GM12878 (cell line): ENCODE measurements around the gene PHKG2. TPM values are rescaled to one million over a fixed set of nuclear protein-coding genes. Genes with fewer than 3 reads are reported as not detected.

Source experiments
- CHD1 ChIP-seq: IDR thresholded peaks from 2 replicates; pipeline ENCODE4 v1.6.1; 2012; ENCODE audit warnings: low read depth, low read length, improper control_type of control experiment
- EED ChIP-seq: sonication (generic); IDR thresholded peaks from 2 replicates; pipeline ENCODE4 v1.6.1; 2016; ENCODE audit warnings: antibody characterized with exemption, low read depth
- HDAC6 ChIP-seq: fragments of 200-600 bp; sonication (generic); IDR thresholded peaks from one replicate; pipeline ENCODE4 v1.8.0; 2017; ENCODE audit warnings: antibody characterized with exemption; ENCODE audit not compliant: unreplicated experiment
- JUNB ChIP-seq: IDR thresholded peaks from 2 replicates; pipeline ENCODE4 v1.6.1; 2016; ENCODE audit warnings: antibody characterized with exemption, mild to moderate bottlenecking
- JUND ChIP-seq: IDR thresholded peaks from 2 replicates; pipeline ENCODE4 v1.6.1; 2012; ENCODE audit warnings: low read depth, mild to moderate bottlenecking, low read length, improper control_type of control experiment, moderate library complexity
- MTA2 ChIP-seq: fragments of 450-650 bp; IDR thresholded peaks from 2 replicates; pipeline ENCODE4 v1.6.1; 2016; ENCODE audit warnings: low read depth, mild to moderate bottlenecking, moderate library complexity
- MYC ChIP-seq: IDR thresholded peaks from 2 replicates; pipeline ENCODE4 v1.6.1; 2011; ENCODE audit warnings: mild to moderate bottlenecking, low read length, moderate library complexity, inconsistent platforms; ENCODE audit not compliant: insufficient read depth, insufficient replicate concordance, insufficient read length, severe bottlenecking
- NFIC ChIP-seq: IDR thresholded peaks from 2 replicates; pipeline ENCODE4 v1.6.1; 2012; ENCODE audit warnings: low read depth, mild to moderate bottlenecking, inconsistent platforms, low read length, moderate library complexity
- NFYA ChIP-seq: IDR thresholded peaks from 2 replicates; pipeline ENCODE4 v1.6.1; 2011; ENCODE audit warnings: low read depth, mild to moderate bottlenecking, low read length, improper control_type of control experiment, borderline replicate concordance
- NR2C1 ChIP-seq: fragments of 450-650 bp; IDR thresholded peaks from 2 replicates; pipeline ENCODE4 v1.6.1; 2017; ENCODE audit warnings: antibody characterized with exemption, mild to moderate bottlenecking, moderate library complexity
- PRDM15 ChIP-seq: fragments of 450-650 bp; formaldehyde crosslinking; IDR thresholded peaks from 2 replicates; pipeline ENCODE4 v1.4.0; 2020; ENCODE audit warnings: mild to moderate bottlenecking, moderate library complexity
- RELA ChIP-seq: fragments of 450-650 bp; IDR thresholded peaks from 2 replicates; pipeline ENCODE4 v1.8.0; 2014; ENCODE audit warnings: borderline replicate concordance; ENCODE audit not compliant: partially characterized antibody
- RFX5 ChIP-seq: IDR thresholded peaks from 2 replicates; pipeline ENCODE4 v1.6.1; 2011; ENCODE audit warnings: low read depth, low read length, improper control_type of control experiment
- SRF ChIP-seq, 2 experiments: IDR thresholded peaks; 2 replicates each; pipeline ENCODE4 v1.6.1; 2011; ENCODE audit warnings: low read depth in 2 of 2, low read length in 2 of 2, mild to moderate bottlenecking in 1 of 2, moderate library complexity in 1 of 2
- ZNF592 ChIP-seq: fragments of 450-650 bp; IDR thresholded peaks from 2 replicates; pipeline ENCODE4 v1.6.1; 2017; ENCODE audit warnings: mild to moderate bottlenecking, moderate library complexity
- polyA plus RNA-seq, 11 experiments: library from polyadenylated mRNA; depleted of rRNA in 4 of 11; unstranded in 6 of 11; stranded (reverse) in 5 of 11; fragments of >200 nt; fragmentation: Nextera tagmentation in 4 of 11; fragmentation: Illumina TruSeq in 1 of 11; extraction: Ambion mirVana in 4 of 11; extraction: Trizol in 1 of 11; gene quantifications; 1 replicate in 1 of 11; 2 replicates in 10 of 11; pipeline versions ENCODE4 v1.2.1 to v1.2.3, GENCODE V29; 2011 to 2016; ENCODE audit warnings: inconsistent platforms in 2 of 11, missing spikeins in 2 of 11, low read depth in 1 of 11
- total RNA-seq, 4 experiments: library from RNA; depleted of rRNA in 3 of 4; stranded (reverse); fragments of >200 nt in 3 of 4; fragmentation: Illumina TruSeq in 1 of 4; extraction: Trizol in 1 of 4; gene quantifications; 2 replicates each; pipeline versions ENCODE4 v1.2.1 to v1.2.3, GENCODE V29; 2013 to 2021
- TF ChIP-seq, protein P1 (sequence below): IDR thresholded peaks from 2 replicates; pipeline ENCODE4 v1.6.1; 2011; ENCODE audit warnings: borderline replicate concordance, low read depth, mild to moderate bottlenecking, moderate library complexity, mixed read lengths, low read length; ENCODE audit not compliant: insufficient read depth; ENCODE audit errors: extremely low read length
- TF ChIP-seq, protein P2 (sequence below): IDR thresholded peaks from 2 replicates; pipeline ENCODE4 v1.6.1; 2011; ENCODE audit warnings: mild to moderate bottlenecking, low read depth, low read length, moderate library complexity; ENCODE audit not compliant: insufficient replicate concordance

Gene PHKG2
- total and polyA plus RNA-seq, 10 of the 15 experiments (the other 5 are each of a cell fraction or from before 2014, with no cell fraction given) = 5.2 to 50.1 (median 37.2) TPM

DNA sequence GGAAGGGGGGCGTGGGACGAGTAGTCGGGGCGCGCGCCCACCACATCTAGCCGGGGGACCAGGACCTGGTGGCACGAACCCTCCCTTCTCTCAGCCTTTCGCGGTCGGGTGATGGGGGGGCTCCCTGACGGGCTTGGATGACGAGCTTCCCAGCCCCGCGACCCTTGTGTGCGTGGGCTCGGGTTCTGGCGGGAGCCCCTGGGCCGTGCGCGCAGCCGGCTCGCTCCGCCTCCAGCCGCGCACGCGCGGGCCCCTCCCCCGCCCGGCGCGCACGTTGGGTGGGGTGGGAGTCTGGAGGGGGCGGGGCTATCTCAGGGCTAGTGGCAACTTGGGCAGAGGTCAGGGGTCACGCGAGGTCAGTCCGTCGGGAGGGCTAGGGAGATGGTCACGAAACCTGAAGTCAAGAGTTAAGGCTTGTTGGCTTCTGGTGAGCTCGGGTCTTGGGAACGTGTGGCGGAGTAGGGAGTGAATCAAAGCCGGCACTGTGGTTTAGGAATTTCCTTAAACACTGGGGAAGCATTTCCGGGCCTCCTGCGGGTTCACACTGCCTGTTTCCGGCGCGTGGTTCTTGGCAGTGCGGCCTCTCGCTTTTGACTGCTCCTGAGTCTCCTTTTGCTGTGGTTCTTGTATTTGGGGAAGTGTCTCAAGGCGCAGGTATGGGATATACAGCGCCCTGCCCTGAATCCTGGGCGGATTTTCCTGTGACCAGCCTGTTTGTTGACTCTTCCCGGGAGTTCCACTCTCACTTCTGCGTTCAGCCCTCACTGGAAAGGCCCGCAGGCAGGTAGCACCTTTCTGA lies 49.2 kb upstream of the PHKG2 start, which contains the start of gene SRCAP (continued):
- TF ChIP-seq, protein P1, sequence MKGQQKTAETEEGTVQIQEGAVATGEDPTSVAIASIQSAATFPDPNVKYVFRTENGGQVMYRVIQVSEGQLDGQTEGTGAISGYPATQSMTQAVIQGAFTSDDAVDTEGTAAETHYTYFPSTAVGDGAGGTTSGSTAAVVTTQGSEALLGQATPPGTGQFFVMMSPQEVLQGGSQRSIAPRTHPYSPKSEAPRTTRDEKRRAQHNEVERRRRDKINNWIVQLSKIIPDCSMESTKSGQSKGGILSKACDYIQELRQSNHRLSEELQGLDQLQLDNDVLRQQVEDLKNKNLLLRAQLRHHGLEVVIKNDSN = no peak
- TF ChIP-seq JUNB (no peak), RFX5 (no peak), NFIC (no peak), MTA2 (peak; percentile 90), SRF (IDR thresholded peaks at IDR 0.05; ENCODE audit: low read depth in 2 of 2, low read length in 2 of 2) (no peak), JUND (no peak), NFYA (no peak), MYC (no peak), CHD1 (no peak), ZNF592 (no peak), RELA (peak; percentile 46), NR2C1 (peak; percentile 97), PRDM15 (CRISPR knock-in tag) (no peak), EED (no peak), HDAC6 (peak; percentile 45)
- TF ChIP-seq, protein P2, sequence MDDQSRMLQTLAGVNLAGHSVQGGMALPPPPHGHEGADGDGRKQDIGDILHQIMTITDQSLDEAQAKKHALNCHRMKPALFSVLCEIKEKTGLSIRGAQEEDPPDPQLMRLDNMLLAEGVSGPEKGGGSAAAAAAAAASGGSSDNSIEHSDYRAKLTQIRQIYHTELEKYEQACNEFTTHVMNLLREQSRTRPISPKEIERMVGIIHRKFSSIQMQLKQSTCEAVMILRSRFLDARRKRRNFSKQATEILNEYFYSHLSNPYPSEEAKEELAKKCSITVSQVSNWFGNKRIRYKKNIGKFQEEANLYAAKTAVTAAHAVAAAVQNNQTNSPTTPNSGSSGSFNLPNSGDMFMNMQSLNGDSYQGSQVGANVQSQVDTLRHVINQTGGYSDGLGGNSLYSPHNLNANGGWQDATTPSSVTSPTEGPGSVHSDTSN = no peak
